HG03135 (cell line): ENCODE results near the gene ACSL6.
"Not testable (repeated sequence)": the region's sequence is repeated elsewhere in the genome, so short reads cannot be mapped to it uniquely, and the experiment has no call there.

Source experiments
- ATAC-seq: cut with Tn5 transposase; IDR thresholded peaks from one replicate; pipeline ENCODE4 v1.9.1; 2021; ENCODE audit warnings: mild to moderate bottlenecking, moderate library complexity; ENCODE audit not compliant: unreplicated experiment

The ACSL6 gene

GRCh38 chr5:131950706-131951105 lies 60.8 kb downstream of the ACSL6 start:
- ATAC-seq: no peak

- ATAC-seq: no peak
These were observed 64.0 kb downstream of the ACSL6 start for GRCh38 chr5:131947445-131947844.

GRCh38 chr5:131945551-131946168 lies 65.8 kb downstream of the ACSL6 start, which contains the start of gene MEIKIN:
TSS of gene MEIKIN (minus strand) at chr5:131945663. CDS start at chr5:131945505, 158 bp downstream.
- ATAC-seq: no peak

- no peak for ATAC-seq
These were observed 66.5 kb downstream of the ACSL6 start for GRCh38 chr5:131944702-131945550.

GRCh38 chr5:131943916-131944315 lies 67.5 kb downstream of the ACSL6 start:
- ATAC-seq: no peak

GRCh38 chr5:131942016-131942415 lies 69.4 kb downstream of the ACSL6 start:
- no peak for ATAC-seq

GRCh38 chr5:131939690-131940345 lies 71.6 kb downstream of the ACSL6 start:
- no peak for ATAC-seq

- ATAC-seq: no peak
These were observed 79.2 kb downstream of the ACSL6 start for GRCh38 chr5:131932235-131932634.

GRCh38 chr5:131928957-131929356 lies 82.5 kb downstream of the ACSL6 start:
- no peak for ATAC-seq

GRCh38 chr5:131926168-131926567 lies 85.3 kb downstream of the ACSL6 start:
- no peak for ATAC-seq

GRCh38 chr5:131916481-131916880 lies 95.0 kb downstream of the ACSL6 start:
- no peak for ATAC-seq

- ATAC-seq: no peak
These were observed 97.0 kb downstream of the ACSL6 start for GRCh38 chr5:131914472-131914871.

- ATAC-seq: no peak
These were observed 97.9 kb downstream of the ACSL6 start for GRCh38 chr5:131913603-131914002.

- no peak for ATAC-seq
These were observed 104.8 kb downstream of the ACSL6 start for GRCh38 chr5:131906668-131907067.

- not testable (repeated sequence) for ATAC-seq
These were observed 109.2 kb downstream of the ACSL6 start for GRCh38 chr5:131902266-131902665.
